ENCODE results near the gene GTSF1L.

Gene GTSF1L

GRCh38 chr20:43728686-43729255, 2.0 kb upstream of the GTSF1L start:
- no peak for DNase-seq (ENCODE audit: low read depth)
- no peak overlapping the region for H3K4me3 ChIP-seq (ENCODE audit: low read depth, low read length)
- TF ChIP-seq POLR2A (IDR thresholded peaks at IDR 0.05; ENCODE audit: extremely low read depth, insufficient read length) (no peak), MYC (IDR thresholded peaks at IDR 0.05; ENCODE audit: low read depth, low read length) (no peak)
- TF ChIP-seq, protein P1, sequence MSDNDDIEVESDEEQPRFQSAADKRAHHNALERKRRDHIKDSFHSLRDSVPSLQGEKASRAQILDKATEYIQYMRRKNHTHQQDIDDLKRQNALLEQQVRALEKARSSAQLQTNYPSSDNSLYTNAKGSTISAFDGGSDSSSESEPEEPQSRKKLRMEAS (IDR thresholded peaks at IDR 0.05; ENCODE audit: low read depth, low read length), result no peak
- TF ChIP-seq, protein P2, sequence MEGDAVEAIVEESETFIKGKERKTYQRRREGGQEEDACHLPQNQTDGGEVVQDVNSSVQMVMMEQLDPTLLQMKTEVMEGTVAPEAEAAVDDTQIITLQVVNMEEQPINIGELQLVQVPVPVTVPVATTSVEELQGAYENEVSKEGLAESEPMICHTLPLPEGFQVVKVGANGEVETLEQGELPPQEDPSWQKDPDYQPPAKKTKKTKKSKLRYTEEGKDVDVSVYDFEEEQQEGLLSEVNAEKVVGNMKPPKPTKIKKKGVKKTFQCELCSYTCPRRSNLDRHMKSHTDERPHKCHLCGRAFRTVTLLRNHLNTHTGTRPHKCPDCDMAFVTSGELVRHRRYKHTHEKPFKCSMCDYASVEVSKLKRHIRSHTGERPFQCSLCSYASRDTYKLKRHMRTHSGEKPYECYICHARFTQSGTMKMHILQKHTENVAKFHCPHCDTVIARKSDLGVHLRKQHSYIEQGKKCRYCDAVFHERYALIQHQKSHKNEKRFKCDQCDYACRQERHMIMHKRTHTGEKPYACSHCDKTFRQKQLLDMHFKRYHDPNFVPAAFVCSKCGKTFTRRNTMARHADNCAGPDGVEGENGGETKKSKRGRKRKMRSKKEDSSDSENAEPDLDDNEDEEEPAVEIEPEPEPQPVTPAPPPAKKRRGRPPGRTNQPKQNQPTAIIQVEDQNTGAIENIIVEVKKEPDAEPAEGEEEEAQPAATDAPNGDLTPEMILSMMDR (IDR thresholded peaks at IDR 0.05; ENCODE audit: low read depth, low read length), result no peak

DNA sequence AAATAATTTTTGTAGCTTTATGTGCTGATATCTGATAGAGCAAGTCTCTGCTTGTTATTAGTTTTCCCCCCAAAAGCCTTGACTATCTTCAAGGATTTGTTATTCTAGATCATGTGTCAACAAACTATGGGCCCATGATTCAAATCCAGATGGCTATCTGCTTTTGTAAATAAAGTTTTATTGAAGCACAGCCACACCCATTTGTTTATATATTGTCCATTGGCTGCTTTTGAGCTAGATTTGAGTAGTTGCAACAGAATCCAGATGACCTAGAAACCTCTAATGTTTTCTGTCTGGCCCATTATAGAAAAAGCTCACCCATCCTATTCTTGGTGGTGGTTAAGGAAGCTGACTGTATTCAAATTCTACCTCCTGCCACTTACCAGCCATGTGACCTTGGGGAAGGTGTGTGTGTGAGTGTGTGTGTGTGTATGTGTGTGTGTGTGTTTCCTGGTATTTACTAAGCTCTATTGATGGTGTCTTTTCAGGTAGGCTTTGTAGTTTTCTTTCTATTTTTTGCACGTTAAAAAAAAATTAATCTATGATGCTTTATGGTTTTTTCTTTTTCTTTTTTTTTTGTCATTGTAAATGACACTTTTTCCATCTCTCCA, 1.3 kb upstream of the GTSF1L start:
- no peak overlapping the region for H3K4me3 ChIP-seq (ENCODE audit: low read depth, low read length)
- TF ChIP-seq, protein P1 (IDR thresholded peaks at IDR 0.05; ENCODE audit: low read depth, low read length), result no peak
- TF ChIP-seq, protein P2 (IDR thresholded peaks at IDR 0.05; ENCODE audit: low read depth, low read length), result no peak
- no peak for DNase-seq (ENCODE audit: low read depth)

DNA sequence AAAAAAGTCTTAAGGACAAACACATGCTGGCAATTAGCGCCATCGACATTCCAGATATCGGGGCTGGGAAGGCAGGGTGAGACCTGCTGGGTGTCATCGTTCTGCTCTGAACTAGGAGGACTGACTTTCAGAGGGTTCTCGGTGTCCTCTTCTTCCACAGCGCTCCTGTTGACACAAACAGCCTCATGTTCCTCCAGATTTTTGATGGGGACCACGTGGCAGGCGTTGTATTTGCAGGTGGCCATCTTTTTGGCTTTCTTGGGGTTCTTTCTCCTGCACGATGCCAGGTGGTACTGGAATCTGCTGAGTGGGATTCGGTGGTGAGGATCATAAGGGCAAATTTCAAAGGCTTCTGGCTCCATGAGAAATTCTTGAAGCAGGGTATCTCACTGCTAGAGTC, 469 bp downstream of the GTSF1L start:
- no peak for DNase-seq (ENCODE audit: low read depth)
- no peak overlapping the region for H3K4me3 ChIP-seq (ENCODE audit: low read depth, low read length)
- TF ChIP-seq, protein P1 (IDR thresholded peaks at IDR 0.05; ENCODE audit: low read depth, low read length), result no peak
- TF ChIP-seq POLR2A (IDR thresholded peaks at IDR 0.05; ENCODE audit: extremely low read depth, insufficient read length) (no peak), MYC (IDR thresholded peaks at IDR 0.05; ENCODE audit: low read depth, low read length) (no peak)
- TF ChIP-seq, protein P2 (IDR thresholded peaks at IDR 0.05; ENCODE audit: low read depth, low read length), result no peak

DNA sequence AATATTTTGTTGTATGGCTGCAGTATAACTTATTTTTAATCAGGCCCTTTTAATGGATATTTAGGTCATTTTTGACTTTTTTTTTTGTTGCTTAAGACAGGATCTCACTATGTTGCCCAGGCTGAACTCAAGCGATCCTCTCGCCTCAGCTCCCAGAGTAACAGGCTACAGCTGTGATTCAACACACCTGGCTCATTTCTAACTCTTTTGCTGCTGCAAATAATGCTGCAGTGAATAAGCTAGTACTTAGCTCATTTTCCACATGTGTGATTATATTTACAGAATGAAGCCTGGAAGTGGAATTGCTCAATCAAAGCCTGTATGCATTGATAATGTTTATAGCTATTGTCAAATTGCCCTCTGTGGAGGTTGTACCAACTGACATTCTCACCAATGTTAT, 1.1 kb downstream of the GTSF1L start:
- TF ChIP-seq POLR2A (IDR thresholded peaks at IDR 0.05; ENCODE audit: extremely low read depth, insufficient read length) (no peak), MYC (IDR thresholded peaks at IDR 0.05; ENCODE audit: low read depth, low read length) (no peak)
- TF ChIP-seq, protein P2 (IDR thresholded peaks at IDR 0.05; ENCODE audit: low read depth, low read length), result no peak
- TF ChIP-seq, protein P1 (IDR thresholded peaks at IDR 0.05; ENCODE audit: low read depth, low read length), result no peak
- no peak overlapping the region for H3K4me3 ChIP-seq (ENCODE audit: low read depth, low read length)
- peak; percentile 28 for DNase-seq (ENCODE audit: low read depth)

- peak; percentile 82 for DNase-seq (ENCODE audit: low read depth)
- TF ChIP-seq, protein P2 (IDR thresholded peaks at IDR 0.05; ENCODE audit: low read depth, low read length), result no peak
- no peak for TF ChIP-seq MYC (IDR thresholded peaks at IDR 0.05; ENCODE audit: low read depth, low read length)
- TF ChIP-seq, protein P1 (IDR thresholded peaks at IDR 0.05; ENCODE audit: low read depth, low read length), result no peak
- no peak for TF ChIP-seq POLR2A (IDR thresholded peaks at IDR 0.05; ENCODE audit: extremely low read depth, insufficient read length)
Measured at GRCh38 chr20:43724383-43724782, 2.4 kb downstream of the GTSF1L start.

More at GRCh38 chr20:43724383-43724782, 2.4 kb downstream of the GTSF1L start:
- no peak overlapping the region for H3K4me3 ChIP-seq (ENCODE audit: low read depth, low read length)

All from NB4 (cell line).